ENCODE measurements around the gene TMEM109.

Gene TMEM109

DNA sequence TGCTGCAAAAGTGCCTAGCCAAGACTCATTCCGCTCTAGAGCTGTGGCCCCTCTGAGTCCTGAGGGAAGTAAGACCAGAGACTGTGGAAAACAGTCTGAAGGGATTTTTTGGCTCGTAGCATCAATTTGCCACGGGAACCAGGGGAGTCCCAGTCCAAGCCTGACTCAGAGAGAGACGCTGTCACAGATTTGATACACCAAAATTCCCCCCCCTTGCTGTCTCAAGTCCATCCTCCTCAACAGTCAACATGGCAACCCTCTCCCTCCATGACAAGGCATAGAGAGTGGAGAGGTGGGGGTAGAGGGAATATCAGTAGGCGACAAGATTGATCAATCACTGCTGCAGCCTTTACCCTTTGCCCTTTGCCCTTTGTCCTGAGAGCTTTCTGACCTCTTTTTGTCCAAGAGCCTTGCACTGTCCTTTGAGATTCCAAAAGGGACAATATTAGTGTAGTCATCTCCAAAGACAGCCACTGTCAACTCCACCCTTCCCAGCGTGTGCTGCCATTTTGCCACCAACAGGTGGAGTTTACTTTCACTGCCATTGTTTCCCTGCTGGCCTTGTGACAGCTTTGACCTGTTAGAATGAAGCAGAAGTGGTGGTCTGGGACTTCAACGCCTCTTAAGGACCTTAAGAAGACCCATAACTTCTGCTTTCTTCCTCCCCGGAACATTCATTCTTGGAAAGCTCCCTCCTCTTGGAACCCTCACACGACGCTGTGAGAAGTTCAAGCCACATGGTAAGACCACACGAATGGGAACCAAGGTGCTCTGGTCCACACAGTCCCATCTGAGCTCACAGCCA is 30.7 kb downstream of the TMEM109 start:
- DNase-seq, result no peak

DNA sequence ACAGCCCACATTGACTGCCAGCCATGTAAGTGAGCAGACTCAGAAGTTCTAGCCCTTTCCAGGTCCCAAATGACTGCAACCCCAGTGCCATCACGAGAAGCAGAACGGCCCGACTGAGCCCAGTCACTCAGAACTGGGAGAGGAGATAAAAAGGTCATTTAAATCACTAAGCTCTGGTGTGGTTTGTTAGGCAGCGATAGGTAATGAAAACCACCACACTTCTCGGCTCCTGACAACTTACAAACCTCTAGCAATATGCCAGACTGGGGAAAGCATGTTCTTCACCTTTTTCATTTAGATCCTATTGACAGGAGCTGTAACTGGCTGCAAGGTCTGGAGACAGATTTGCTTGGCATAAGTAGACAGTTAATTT is 31.3 kb downstream of the TMEM109 start:
- DNase-seq, result no peak

DNA sequence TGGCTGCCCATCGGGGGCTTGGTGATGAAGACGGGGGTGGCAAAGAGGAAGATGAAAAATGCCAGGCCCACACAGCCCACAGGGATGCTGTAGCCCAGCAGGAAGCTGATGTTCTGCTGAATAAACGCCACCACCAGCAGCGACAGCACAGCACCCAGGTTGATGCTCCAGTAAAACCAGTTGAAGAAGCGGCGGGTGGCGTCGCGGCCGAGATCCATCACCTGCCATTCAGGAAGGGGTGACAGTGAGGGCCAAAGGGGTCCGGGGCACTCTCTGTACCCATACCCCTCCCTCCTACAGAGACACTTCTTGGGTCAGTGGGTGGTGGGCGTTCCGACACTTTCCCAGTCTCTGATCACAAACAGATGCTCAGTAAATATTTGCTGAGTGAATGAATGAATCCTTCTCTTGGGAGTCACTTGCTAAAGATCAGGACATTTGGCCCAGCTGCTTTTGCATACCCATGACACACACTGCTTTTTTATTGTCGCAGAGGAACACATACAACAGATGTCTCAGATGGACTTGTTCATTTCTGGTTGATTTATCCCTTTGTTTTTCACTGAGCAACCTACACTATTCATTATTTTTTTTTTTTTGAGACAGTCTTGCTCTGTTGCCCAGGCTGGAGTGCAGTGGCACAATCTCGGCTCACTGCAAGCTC is 32.8 kb downstream of the TMEM109 start:
- no peak for DNase-seq

DNA sequence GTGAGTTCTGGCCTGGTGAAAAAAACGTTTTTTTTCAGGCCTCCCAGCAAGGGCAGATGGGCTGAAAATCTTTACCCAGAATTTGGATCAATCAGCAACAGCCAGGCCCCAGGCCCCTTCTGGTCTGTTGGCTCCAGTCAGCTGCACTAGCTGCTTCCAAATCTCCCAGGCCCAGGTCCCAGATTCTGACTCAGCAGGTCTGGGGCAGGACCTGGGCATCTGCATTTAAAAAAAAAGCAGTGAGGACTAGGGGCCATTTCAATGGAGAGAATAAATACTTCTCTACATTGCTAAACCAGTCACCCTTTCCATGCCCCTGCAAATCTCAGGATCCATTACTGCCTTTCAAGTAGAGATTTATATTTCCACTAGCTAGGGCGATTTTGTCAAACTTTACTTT is 33.7 kb downstream of the TMEM109 start:
- no peak for DNase-seq

DNA sequence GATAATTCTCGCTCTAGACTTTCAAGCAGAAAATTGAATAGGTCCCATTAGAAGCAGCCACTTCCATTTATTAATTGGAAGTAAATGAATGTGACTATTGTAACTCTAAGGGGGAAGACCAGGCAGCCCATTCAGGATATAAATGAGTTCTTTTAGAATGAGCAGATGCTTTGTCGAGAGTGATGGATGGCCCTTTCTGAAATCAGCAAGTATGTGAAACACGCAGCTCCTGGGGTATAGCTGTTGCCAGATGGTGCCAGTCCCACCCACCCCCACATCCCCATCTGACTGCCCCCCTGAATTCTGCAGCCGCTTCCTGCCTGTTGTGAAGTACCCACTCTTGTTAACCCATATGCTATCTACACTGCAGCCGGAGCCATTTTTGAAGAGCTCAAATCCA is 34.3 kb downstream of the TMEM109 start:
- DNase-seq, result no peak

DNA sequence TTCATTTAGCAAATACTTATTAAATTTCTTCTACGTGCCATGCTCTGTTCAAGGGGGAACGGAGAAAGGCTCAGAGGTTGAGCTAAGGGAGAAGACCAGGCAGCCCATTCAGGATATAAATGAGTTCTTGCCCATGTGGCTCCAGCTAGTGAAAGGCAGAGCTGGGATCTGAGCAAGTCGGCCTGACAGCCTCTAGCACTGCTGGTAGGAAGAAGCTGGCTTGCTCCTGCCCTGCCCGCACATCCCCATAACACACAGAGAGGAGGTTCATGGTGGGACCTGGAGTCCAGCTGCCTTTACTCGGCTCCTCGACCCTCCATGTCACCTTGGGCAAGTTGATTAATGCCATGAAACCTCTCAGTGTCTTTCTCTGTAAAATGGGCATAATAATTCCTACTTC is 36.1 kb downstream of the TMEM109 start:
- no peak for DNase-seq

GRCh38 chr11:60950933-60951605 is 37.1 kb downstream of the TMEM109 start:
- DNase-seq, result no peak

GRCh38 chr11:60951606-60951903 is 37.6 kb downstream of the TMEM109 start:
- no peak for DNase-seq

- no peak for DNase-seq
Observed at GRCh38 chr11:60951904-60952741, 38.2 kb downstream of the TMEM109 start, which contains the start of gene SLC15A3. Gene SLC15A3, minus strand, starts transcription at chr11:60952176. Its CDS starts 625 bp downstream, at chr11:60951551.

DNA sequence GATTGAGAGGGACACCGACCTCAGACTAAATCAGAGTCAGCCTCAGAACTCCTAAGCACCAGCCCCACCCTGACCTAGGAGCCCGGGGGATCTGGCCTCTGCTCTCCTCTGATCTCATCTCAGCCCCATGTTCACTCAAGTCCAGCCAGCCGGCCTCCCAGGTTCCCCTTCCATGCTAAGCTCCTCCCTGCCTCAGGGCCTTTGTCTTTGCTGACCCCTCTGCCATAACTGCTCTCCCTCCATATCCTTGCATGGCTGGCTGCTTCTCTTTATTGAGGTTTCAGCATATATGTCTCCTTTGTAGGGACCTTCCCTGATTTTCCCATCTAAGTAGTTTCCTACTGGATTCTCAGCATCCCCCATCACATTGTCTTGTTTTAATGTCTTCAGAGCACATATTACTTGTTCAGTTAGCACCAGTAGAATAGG is 38.8 kb downstream of the TMEM109 start:
- no peak for DNase-seq

DNA sequence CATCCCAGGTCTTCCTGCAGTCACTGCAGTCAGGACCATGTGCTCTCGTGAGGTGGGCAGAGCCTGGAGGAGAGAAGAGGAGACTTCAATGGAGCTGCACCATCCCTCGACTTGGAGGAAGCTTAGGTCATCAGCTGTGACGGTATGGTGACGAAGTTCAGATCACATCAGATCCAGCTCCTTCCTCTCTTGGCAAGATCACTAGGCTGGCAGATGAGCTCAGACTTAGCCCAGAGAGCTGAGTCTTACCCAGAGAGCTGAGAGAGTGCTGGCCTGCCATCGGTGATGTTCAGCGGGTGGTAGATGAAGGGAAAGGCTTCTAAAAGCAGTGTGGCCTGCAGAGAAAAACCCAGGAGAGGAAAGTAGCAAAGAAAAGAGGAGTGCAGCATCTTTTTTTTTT is 39.8 kb downstream of the TMEM109 start:
- no peak for DNase-seq

DNA sequence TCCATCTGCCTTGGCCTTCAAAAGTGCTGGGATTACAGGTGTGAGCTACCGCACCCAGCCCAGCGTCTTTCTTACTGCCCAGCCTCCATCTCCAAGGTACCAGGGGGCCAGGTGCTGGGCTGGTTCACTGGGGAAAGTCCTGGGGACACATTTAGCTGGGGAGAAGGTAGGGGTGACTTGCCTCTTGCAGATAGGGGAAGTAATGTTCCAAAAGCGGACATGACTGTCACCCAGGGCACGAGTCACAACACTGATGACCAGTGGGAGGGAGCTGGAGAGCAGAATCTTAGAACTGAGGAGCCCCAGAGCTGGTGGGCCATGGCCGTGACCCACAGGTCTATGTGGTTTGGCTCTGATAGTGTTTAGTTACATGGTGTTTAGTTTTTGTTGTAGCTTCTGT is 40.5 kb downstream of the TMEM109 start:
- DNase-seq, result no peak

GRCh38 chr11:60955571-60955970 is 41.6 kb downstream of the TMEM109 start:
- DNase-seq, result no peak

GRCh38 chr11:60957188-60957587 is 43.2 kb downstream of the TMEM109 start:
- DNase-seq, result no peak

GRCh38 chr11:60959431-60959830 is 45.5 kb downstream of the TMEM109 start:
- DNase-seq, result no peak

DNA sequence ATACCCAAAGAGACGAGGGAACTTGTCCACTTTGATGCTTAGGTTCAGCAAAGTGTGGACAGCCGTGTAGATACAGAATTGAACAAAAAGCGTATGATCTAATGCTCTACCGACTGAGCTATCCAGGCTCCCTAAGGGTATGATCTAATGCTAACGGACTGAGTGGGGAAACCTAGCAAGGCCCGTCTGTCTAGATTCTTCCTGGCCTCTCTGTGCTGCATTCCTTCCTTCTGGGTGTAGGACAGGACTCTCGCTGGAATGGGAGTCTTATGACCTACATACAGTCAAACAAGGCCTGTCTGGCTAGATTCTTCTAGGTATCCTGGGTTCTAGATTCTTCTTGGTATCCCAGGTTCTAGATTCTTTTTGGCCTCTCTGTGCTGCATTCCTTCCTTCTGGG is 46.4 kb downstream of the TMEM109 start:
- DNase-seq, result no peak

DNA sequence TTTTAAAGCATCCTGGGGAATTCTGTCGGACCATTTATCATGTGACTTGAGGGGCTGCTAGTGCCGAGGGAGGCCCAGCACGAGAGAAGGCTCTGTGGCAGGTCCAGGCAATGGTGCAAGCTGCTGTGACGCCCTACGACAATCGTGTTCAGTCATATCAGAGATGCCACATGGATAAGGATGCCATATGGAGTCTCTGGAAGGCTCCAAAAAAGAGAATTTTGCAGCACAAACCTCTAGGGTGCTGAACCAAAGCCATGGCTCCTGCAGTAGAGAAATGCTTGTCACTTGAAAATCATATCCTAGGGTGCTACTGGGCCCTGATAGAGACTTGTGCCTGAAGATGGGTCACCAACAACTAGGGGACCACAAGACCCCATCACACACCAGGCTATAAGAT is 50.8 kb downstream of the TMEM109 start:
- DNase-seq, result no peak

- no peak for DNase-seq
Observed at GRCh38 chr11:60966890-60967289, 52.9 kb downstream of the TMEM109 start.

DNA sequence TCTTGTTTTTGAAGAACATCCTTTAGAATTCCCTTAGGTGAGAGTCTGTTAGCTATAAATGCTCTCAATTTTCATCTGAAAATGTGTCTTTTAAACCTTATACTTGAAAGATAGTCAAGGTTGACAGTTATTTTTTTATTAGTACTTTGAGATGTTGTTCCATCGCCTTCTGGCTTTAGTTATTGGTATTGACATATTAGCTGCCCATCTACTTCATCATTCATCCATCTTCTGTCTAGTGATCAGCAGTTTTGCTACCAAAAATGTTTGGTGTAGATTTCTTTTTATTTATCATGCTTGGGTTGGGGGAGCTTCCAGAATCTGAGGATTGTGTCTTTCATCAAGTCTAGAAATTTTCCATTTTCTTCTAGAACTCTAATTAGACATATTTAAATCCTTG is 54.3 kb downstream of the TMEM109 start:
- DNase-seq, result no peak

DNA sequence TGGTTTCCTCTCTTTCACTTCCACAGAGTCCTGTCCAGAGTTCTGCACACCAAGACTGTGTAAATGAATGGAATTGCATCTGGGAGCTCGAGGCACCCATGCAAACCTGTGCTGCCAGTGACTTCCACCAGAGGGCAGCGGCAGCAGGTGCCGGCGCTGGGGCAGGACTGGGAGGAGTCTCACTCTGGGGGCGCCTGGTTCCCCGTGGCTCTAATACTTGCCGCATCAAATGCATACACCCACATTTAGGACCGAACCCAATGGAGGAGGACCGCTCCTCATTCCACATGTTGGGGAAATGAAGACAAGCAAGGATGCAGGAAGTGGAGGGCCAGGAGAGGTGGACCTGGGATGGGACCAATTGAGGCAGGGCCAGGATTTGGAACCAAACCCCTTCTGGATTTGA is 56.4 kb downstream of the TMEM109 start:
- DNase-seq, result peak; percentile 66 to 70 (median 68)

GRCh38 chr11:60970890-60971289 is 56.9 kb downstream of the TMEM109 start:
- DNase-seq, result no peak

DNA sequence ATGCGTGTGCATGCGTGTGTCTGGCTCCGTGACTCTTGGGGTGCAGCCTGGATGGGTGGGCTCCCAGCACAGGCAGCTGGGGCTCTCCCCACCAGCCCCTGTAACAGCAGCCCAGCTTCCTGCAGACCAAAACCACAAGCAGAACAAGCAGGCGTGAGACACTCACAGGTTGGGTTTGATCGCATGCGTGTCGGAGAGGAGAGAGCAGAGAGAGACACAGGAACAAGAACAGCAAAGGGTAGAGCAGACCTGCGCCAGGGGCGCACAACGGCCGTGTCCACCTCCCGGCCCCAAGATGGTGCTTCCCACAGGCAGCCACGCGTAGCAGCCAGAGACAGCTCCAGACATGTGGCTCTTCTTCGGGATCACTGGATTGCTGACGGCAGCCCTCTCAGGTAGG is 57.6 kb downstream of the TMEM109 start, which contains the start of gene CD6:
TSS of gene CD6 (plus strand) at position 161 of the 400 bp plus-strand sequence. CDS start at position 347, 186 bp downstream.
- DNase-seq, result peak in 3 of 4 experiments; percentile 21 to 42 (median 42)

All from activated CD4-positive, CD25-positive, alpha-beta regulatory T cell (primary cell).